T-helper 1 cell treated with Interleukin-12 subunit alpha and Interleukin-12 subunit beta and Interleukin-4 antibody, amounts not matched to agents 30 ng/mL and 1 ng/mL, for 36 hours (primary cell): ENCODE data around the gene ALDH1L2. TPM values are rescaled to one million over a fixed set of nuclear protein-coding genes. Genes with fewer than 3 reads are reported as not detected.
"Not testable (repeated sequence)": the region's sequence is repeated elsewhere in the genome, so short reads cannot be mapped to it uniquely, and the experiment has no call there.

ENCODE experiments used
- intact Hi-C: fragments of 100-400 bp; cut with micrococcal nuclease; formaldehyde crosslinking; loops from one replicate; pipeline ENCODE4 v1.15.1; 2024
- total RNA-seq: library from RNA; stranded (reverse); gene quantifications from 2 replicates; pipeline ENCODE4 v1.2.3, GENCODE V29; 2022

The ALDH1L2 gene
- total RNA-seq: 0.78 and 1.2 TPM in 2 replicates

DNA sequence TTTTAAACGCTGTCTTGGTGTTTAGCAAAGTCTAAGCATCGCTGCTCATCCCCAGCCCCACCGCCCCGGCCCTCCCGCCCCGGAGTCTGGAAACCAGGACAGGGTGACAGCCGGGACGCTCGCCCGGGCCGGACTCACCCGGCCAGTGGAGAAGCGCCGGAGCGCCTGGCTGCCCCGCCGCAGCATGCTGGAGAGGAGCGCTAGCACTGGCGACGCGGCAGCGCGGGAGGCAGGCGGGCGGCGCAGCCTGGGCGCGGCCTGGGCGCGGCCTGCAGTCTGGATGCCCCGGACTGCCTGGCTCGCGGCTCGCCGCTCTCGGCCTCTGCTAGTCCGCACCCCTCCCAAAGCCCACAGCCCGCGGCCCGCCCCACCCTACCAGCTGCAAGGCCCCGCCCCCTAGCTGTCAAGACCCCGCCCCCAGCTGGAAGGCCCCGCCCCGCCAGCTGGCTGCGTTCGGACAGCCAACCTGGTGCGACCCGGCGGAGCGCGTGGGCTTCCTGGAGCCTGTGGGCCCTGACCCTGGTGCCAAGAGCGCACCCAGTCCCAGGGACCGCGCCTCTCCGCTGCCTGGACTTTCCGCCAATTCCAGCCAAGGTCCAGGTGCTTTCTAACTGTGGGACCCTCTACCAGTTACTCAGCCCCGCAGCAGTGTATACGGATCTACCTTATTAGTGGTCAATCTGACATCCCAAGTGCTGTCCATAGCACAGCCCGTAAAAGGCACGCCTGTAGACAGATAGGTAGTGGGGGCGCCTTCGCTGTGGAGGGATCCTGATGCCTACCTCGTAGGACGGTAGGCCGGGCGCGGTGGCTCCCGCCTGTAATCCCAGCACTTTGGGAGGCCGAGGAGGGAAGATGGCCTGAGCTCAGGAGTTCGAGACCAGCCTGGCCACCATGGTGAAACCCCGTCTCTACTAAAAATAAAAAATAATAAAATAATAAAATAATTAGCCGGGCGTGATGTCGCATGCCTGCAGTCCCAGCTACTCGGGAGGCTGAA is at the start of gene ALDH1L2:
ALDH1L2 (minus strand) TSS at position 208 of the 1,000 bp plus-strand sequence; CDS start at position 186, 22 bp downstream.
- intact Hi-C loops: loop anchor here (1.0 to 2.0 kb wide), 3 partner anchors 23 to 1244 kb away; partner anchors contain the start of genes NOPCHAP1, NT5DC3 and WASHC4

DNA sequence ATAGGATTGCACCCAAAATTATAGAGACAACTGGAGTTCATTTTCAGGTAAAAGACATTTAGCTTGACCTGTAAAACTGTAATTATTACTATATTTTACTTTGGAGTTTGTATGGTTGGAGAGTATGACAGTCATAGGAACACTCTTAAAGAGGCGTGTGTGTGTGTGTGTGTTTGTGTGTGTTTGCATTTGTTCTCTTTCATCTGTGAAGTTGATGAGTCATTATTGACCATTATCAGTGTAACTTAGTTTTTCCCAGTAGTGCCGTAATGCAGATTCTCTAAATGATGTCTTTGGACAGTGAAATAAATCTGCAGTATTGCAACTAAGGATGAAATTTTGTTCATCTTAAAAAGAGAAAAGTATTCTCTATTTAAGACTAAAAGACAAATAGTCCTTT is 36.3 kb upstream of the ALDH1L2 start:
- intact Hi-C loops: no loop called here

DNA sequence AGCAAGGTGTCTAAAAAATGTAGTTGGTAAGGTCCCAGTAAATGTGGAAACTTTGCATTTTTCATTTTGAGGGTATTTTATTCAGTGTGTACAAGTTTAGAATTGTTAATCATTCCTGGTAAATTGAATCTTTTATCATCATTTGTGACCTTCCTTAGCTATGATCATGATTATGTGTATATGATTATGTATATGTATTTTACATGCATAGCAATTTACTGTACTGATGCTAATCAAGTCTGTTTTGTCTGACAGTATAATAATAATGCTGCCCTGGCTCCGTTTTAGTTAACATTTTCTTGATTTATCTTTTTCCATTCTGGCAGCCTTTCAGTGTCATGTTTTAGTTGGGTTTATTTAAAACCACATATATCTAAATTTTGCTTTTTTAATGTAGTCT is 32.7 kb upstream of the ALDH1L2 start:
- intact Hi-C loops: no loop called here

DNA sequence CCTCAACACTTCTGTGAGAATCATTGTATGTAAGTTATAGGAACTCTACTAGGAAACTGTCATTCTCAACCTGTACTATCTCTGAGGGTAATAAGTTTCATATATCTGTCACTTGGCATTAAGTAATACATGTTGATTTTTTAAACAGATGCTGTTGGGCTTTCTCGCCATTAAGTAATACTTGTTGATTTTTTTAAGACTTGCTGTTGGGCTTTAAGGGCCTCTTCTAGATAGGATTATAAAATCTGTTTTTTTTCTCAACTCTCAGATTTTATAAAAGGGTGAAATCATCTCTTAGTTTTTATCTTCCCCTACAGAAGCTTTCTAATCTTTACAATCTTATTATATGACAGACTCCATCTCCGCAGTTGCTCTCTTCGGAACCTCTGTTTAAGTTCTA is 28.8 kb upstream of the ALDH1L2 start:
- intact Hi-C loops: no loop called here

DNA sequence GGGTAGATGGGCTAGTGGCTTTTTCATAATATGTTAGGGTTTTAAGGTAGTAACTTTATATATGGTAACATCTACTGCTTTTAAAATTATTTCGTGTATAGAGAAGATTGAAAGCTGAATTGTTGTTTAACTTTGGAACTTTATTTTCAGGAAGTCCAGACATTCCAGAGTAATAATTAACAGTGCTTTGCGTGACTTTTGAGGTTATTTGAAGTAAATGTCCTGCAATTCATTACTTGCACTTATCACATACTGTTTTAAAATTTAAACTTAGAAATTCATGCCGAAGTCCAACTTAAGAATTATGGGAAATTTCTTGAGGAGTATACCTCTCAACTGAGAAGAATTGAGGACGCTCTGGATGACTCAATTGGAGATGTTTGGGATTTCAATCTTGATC is 26.6 kb upstream of the ALDH1L2 start:
- intact Hi-C loops: no loop called here

DNA sequence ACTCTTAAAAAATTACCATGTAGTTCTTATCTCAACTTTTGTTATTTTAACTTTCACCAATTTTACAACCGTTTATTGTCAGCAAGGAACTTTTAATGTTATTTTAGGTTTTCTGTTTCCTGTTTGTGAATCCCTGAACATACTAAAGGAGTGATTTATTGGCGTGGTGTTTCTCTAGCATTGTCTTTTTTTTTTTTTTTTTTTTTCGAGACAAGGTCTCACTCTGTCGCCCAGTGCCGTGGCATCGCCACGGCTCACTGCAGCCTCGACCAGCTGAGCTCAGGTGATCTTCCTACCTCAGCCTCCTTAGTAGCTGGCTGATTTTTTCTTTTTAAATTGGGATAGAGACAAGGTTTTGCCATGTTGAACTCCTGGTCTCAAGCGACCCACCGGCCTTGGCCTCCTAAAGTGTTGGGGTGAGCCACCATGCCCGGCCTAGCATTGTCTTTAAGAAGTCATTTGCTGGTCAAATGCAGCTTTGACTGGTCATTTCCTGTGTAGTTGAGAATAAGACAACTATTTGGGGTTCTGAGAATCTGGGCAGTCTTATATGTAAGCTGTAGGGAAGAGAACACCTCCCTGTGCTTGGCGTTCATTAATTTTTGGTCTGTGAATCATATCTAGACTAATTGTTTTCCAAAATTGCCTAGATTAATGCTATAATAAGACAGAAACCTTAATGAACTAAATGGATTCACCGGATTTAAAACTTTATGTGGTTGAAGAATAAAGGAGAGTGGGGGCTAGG is 25.4 kb upstream of the ALDH1L2 start:
- intact Hi-C loops: loop anchor here (2.0 to 5.0 kb wide), 4 partner anchors 653 to 1267 kb away; partner anchors contain the start of genes CHST11, NT5DC3 and TDG

DNA sequence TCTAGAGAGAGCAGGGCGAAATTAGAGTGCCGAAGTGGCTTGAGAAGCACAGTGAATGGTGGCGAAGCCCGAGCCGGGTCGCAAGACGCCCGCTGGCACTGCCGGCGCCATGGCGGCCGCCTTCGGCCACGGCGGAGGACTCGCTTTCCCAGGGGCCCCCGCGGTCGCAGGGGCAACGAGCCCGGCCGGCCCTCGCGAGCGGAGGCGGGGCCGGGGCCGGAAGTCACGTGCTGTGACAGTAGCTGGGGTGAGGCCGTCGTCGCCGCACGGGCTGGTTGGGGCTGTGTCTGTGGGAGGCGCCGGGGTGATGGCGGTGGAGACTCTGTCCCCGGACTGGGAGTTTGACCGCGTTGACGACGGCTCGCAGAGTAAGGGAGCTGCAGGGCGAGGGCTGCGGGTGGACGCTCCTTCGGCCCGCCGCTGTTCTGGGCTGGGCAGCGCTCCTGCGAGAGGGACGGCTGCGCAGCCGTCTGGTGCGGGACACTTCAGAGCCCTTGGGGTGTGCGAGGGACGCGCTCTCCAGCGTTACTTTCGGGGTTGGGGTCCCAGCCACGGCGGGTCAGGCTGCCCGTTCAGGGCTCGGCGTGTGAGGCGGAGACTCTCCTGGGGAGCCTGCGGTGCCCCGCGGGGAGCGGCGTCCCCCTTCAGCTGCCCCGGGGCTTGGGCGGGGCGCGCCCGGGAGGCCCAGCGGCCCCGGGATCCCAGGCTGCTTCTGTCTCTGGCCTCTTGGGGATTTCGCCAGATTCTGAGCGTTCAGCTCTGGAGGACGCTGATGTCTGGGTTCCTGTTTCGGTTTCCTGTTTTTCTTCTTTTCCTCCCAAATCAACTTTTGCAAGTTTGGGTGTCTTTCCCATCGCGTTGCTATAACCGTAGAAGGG is 23.5 kb upstream of the ALDH1L2 start, which contains the start of gene WASHC4:
WASHC4 (plus strand) TSS at position 238 of the 878 bp plus-strand sequence; CDS start at position 308, 70 bp downstream.
- intact Hi-C loops: loop anchor here (1.0 to 5.0 kb wide), 19 partner anchors 23 to 1667 kb away; partner anchors contain the start of genes ALDH1L2, APPL2, C12orf75 and CHST11

DNA sequence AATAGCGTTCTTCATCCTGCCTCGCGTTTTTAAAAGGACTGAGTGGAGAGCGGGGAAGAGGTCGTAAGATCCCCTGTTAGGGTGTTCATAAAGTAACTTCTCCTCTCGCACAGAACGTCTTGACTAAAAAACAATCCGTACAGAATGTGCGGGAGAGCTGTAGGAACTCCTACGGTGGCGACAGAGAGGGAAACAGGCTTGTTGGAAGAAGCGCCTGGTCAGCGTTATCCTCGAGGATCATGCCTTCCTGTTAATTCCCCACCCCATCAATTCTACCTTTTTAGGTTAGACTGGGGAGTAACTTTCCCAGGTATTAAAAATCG is 22.9 kb upstream of the ALDH1L2 start:
- intact Hi-C loops: loop anchor here (1.0 to 5.0 kb wide), 16 partner anchors 23 to 1667 kb away; partner anchors contain the start of genes ALDH1L2, C12orf75, EID3 and HCFC2

DNA sequence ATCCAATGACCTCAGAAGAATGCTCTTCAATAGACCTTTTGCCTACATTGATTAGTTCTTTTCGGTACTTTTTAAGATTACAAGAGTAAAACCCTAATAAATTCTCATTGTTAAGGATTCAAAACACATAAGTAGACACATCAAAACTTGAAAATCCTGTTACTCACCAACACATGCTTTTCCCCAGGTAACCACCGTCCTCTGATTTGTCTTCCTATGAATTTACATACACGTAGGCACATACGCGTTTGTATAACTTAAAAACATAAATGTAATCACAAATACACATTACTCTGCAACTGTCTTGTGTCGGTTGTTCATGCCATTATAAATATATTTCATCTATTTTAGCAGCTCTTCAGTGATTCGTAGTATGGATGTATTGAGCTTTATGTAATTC is 22.4 kb upstream of the ALDH1L2 start:
- intact Hi-C loops: loop anchor here (1.0 to 5.0 kb wide), 16 partner anchors 22 to 1668 kb away; partner anchors contain the start of genes ALDH1L2, C12orf75, EID3 and HCFC2

DNA sequence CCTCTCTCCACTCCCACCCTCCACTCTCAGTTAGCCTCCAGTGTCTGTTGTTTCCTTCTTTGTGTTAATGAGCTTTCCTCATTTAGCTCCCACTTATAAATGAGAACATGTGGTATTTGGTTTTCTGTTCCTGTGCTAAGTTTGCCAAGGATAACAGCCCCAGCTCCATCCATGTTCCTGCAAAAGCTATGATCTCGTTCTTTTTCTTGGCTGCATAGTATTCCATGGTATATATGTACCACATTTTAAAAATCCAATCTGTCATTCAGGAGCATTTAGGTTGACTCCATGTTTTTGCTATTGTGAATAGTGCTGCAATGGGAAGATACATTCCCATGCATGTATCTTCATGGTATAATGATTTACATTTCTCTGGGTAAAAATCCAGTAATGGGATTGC is 20.5 kb upstream of the ALDH1L2 start:
- intact Hi-C loops: loop anchor here (5.0 kb wide), 2 partner anchors 722 to 1262 kb away; partner anchors contain the start of gene NT5DC3

DNA sequence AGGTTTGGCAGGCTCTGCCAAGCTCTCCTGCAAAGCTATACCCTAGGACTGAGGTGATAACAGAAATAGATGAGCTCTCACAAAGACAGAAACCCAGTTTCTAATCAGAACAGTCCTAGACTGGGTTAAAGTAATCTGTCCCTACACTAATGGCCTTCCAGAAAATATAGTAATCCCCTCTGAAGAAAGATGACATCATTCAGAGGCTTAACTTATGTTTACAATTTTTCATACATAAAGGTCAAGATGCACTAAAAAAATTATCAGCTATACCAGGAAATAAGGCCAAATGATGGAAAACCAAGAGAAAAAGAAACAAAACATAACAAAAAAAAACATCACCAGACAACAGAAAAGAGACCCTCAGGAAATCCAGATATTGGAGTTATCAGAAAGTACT is 18.4 kb upstream of the ALDH1L2 start:
- intact Hi-C loops: no loop called here

DNA sequence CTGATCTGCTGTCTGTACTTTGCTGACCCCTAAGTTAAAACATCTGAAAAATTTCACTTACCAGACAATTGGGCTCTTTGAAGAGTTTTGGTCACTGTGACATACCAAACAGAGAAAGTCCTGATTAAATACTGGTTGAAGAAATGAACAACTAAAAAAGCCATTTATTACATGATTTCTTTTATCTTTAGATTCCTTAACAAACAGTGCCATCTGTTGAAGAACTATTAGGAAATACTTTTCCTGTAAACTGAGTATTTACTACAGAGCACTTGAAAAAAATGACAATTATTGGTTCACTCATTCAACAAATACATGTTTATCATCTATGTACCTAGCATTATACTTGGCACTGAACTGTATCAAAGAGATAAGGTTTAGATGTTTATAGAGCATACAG is 16.7 kb upstream of the ALDH1L2 start:
- intact Hi-C loops: no loop called here

DNA sequence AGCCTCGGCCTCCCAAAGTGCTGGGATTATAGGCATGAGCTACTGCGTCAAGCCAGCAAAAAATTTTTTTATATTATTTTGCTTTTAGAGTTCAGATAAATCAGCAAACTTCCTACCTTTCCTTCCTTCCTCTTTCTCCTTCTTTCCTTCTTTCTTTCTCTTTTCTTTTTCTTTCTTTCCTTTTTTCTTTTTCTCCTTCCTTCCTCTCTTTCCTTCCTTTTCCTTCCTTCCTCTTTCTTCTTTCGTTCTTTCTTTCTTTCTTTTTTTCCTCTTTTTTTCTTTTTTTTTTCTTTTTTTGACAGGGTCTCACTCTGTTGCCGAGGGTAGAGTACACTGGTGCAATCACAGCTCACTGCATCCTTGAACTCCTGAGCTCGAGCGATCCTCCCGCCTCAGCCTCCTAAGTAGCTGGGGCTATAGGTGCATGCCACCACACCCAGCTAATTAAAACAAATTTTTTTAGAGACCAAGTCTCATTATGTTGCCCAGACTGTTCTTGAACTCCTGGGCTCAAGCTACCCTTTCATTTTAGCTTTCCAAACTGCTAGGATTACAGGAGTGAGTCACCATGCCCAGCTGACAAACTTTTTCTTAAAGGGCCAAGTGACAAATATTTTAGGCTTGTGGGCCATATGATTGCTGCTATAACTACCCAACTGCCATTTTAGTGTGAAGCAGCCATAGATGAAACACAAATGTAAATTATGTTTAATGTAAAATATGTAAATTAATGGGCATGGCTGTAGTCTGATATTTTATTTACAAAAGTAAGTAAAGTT is 16.1 kb upstream of the ALDH1L2 start:
- intact Hi-C loops: no loop called here

DNA sequence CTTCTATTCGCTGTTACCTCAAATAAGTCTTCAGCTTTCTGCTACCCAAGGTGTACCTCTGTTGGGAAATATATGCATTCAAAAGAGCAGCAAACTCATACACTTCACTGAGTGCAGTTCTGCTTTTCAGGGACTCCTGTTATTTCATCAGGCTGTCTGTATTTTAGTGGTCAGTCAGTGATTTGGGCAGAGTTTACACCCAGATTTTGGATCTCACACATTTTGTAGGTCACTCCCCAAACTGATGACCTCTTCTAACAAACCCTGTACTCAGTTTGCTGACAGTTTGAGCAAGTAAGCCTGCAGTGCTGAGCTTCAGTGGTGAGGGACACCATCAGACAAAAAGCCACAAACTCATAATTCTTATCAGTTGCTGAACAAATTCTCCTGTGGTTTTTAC is 15.1 kb upstream of the ALDH1L2 start:
- intact Hi-C loops: no loop called here

DNA sequence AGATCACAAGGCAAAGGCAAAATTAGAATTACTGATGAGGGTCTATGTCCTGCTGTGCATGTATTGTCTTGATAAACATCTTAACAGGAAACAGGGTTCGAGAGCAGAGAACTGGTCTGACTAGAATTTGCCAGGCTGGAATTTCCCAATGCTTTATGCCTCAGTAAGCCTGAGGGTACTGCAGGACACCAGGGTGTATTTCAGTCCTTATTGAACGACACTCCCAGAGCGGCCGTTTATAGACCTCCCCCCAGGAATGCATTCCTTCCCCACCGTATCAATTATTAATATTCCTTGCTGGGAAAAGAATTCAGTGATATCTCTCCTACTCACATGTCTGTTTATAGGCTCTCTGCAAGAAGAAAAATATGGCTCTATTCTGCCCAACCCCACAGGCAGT is 11.1 kb upstream of the ALDH1L2 start:
- intact Hi-C loops: not testable (repeated sequence)

DNA sequence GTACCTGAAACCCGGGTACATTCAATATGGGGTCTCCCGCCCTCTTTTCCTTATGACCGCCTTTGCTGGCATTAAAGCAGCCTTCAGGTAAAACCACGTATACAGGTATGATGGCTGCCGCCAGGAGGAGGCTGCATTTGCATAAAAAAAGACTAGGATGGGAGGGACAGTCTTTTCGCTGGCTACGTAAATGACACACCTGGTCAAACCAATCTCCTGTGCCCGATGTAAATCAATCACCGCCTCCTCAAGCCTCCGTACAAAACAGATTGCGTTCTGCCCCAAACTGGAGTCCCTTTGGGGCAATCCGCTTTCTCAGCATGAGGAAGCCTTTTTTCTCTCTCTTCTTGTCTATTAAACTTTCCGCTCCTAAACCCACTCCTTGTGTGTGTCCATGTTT is 8.1 kb upstream of the ALDH1L2 start:
- intact Hi-C loops: no loop called here

DNA sequence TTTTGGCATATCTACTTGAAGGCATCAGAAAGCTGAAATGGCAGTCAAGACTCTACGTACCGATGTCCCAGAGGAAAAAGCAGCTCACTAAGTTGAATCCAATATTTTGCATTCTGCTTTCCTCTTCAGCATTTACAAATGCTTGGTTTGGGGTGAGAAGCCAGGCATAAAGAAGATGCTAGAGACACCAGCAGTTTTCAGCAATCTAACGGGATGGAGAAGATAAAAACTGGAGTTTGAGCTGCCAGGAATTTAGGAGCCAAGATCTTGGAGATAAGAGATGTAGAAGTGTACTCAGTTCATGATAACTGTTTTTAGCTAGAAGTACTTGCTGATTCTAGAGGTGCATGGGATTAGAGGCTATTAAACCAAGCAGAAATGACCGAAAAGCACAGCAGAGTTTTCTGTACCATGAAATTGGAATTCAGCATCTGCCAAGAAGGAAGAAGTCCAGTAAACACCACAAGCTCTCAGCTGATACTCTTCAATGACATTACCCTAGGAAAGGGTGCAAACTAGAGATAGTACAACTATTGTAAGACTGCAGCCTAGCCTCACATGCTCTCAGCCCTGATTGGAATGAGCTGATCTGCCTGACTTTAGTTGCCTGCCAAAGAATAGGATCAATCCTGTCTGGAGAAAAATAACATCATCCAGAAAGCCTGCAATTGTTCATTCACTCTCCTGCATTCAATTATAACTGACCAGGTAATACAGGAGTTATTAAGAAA is 7.4 kb upstream of the ALDH1L2 start:
- intact Hi-C loops: no loop called here

DNA sequence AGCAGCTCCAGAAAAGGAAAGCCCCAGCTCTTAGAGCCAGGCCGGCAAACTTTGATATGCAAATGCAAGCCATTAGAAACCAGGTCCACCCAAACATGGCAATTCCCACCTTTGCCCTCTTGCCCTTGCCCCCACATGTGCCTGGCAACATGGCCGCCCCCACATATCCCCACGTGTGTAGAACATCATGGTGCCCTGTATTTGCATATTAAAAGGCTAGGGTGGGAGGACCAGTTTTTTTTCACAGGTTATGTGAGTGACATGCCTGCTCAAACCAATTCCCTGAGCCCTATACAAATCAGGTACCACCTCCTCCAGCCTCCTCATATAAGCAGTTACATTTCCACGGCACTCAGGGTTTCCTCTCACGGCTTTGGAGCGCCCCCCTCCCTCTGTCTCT is 6.1 kb upstream of the ALDH1L2 start:
- intact Hi-C loops: no loop called here

DNA sequence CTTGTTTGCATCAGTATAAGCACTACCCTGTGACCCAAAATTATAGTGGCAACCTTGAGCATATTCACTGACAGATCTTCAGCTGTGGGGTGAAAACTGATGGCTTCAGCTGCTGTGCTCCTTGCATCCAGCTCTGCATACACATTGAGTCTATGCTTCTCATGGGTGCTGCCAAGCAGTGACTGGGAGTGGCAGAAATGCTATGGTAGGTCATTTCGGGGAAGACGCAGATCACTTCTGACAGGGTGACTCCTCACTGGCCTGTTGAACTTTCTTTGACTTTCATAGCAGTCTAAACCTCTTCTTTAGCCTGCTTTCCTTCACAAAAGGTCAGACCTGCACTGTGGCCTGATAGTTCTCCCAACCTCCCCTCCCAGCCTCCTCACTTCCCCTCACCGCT is 5.6 kb upstream of the ALDH1L2 start:
- intact Hi-C loops: no loop called here
